G401 (cell line): ENCODE results near the gene KISS1R. TPM values are rescaled to one million over a fixed set of nuclear protein-coding genes. Genes with fewer than 3 reads are reported as not detected.
"Not testable (repeated sequence)": the region's sequence is repeated elsewhere in the genome, so short reads cannot be mapped to it uniquely, and the experiment has no call there.

Experiments used
- DNase-seq: peaks from one replicate; pipeline ENCODE4 v3.0.0-alpha.2; 2015; ENCODE audit warnings: low spot score
- in situ Hi-C: cut with HindIII; loops from 2 replicates; pipeline ENCODE4 v1.10.0; 2016; ENCODE audit warnings: low sequenced_read_pairs, mixed read lengths
- total RNA-seq: library from RNA; depleted of rRNA; stranded (reverse); fragments of >200 nt; shearing (Covaris generic); gene quantifications from 2 replicates; pipeline ENCODE4 v1.2.3, GENCODE V29; 2014

Gene KISS1R
- total RNA-seq, 1 experiment from 2014 or later = 1.8 TPM

DNA sequence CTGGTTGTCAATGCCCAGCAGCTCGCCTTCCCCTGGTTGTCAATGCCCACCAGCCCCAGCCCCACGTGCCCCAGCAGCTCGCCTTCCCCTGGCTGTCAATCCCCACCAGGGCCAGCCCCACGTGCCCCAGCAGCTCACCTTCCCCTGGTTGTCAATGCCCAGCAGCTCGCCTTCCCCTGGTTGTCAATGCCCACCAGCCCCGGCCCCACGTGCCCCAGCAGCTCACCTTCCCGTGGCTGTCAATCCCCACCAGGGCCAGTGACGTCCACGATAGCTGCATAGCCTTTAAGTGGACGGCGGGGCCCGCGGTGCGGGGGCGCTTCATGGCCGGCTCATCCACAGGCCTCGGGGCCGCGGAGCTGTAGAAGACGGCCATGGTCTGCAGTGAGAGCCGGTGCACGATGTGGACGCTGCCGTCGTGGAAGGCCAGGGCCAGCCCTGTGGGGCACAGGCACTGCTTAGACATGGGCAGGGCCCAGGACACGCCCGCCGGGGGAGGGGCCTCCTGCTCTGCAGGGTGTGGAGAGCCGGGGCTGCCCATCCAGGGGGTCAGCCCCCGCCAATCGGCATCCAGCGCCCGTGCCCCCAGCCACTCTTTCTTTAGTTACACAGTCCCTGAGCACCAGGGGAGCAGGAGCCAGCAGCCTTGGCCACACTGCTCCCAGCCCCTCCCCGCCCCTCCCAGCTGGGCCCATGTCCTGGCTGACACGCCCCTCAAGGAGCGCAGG, 37.3 kb upstream of the KISS1R start:
- no peak for DNase-seq
- in situ Hi-C loops = no loop called here

DNA sequence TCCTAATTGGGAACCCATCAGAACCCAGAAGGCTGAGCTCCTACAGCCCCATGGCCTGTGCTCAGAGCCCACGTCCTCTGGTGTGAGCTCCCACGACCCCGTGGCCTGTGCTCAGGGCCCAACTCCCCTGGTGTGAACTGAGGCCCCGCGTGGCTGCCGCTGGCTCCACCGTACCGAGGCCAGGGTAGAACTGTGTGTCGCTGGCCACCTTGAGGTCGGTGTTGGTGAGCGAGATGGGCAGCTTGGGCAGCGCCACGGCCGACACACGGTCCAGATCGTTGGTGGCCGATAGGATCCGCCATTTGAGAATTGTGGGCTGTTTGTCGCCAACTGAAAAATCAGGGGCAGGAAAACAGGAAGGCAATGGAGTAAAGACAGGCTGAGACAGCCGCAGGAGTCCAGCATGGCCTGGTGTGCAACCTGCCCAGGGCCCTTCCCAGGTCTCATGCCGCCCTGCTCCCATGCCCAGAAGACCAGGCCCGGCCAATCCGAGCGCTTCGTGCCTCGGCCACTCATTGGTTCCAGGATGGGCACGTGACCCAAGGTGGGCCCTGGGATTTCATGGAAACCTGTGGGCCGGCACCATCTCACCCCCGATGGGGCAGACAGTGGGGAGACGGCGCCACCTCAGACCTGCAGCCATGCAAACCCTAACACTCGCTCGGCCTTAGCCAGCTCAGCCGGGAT, 35.6 kb upstream of the KISS1R start:
- DNase-seq = no peak
- in situ Hi-C loops = no loop called here

DNA sequence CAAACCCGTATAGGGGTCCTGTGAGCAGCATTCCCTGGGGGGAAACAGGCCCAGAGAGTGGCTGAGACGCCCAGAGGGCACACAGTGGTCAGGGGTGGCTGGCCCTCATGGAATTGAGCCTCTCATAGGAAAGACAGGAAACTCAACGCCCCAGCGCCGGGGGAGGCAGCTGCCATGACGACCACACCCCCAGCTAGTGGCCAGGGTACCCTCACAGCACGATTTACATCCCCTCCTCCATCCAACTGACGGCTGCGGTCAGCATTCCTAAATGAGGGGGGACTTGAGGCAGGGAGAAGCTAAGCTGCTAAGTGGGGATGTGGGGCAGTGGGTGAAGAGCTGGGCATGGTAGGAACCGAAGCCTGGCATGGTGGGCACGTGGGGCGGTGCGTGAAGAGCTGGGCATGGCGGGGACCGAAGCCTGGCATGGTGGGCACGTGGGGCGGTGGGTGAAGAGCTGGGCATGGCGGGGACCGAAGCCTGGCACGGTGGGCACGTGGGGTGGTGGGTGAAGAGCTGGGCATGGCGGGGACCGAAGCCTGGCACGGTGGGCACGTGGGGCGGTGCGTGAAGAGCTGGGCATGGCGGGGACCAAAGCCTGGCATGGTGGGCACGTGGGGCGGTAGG, 34.1 kb upstream of the KISS1R start:
- in situ Hi-C loops = no loop called here
- DNase-seq = no peak

DNA sequence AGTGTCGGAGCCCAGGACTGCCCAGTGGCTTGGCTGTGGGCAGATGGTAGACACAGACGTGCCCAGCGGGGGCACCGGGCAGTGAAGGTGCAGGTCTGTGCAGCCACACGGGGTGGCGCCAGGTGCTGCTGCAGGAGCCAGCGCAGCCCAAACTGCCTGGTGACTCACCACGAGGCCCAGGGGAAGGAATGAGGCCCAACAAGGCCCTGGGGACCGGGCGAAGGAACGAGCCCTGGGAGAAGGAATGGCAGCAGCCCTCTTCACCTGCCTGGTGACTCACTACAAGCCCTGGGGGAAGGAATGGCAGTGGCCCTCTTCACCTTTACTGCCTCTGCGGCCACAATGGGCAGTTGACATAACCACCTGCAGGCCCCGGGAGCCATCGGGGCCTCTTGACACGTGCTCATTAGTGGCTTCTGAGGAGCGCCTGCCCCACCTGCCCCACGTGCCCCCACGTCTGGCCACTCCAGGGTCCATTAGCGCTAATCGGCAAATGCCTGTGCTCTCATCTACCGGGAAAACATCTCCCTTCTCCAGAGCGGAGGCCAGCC, 33.4 kb upstream of the KISS1R start:
- peak; percentile 71 for DNase-seq

DNA sequence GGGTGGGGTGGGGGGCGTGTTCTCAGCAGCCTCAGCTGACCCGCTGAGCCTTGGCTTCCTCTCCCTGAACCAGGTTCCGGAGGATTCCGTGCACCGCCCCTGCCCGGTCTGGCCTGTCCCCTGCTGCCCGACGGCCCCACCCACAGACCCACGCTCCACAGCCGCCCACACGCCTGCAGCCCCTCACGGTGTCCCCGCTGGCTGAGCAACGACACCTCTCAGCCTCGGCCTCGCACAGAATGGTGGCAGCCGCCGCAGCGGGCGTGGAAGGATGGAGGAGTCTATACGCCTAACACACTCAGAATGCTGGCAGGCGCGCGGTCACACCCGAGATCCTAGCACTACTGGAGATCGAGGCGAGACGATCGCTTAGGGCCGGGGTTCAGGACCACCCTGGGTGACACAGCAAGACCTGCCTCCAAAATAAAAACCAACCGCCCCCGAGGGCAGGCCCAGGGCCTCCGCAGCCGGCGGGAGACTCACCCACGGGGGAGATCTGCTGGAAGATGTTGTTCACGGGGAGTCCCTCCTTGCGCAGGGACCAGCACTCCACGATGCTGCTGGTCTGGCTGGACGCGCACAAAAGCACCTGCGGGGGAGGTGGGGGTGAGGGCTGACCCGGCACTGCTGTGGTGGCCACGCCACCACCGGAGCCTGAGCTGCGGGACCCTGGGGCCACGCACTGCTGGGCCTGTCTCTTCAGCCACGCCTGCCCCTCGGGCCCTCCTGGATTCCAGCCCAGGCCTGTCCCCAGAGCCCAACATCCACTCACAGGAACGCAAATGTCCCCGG, 32.5 kb upstream of the KISS1R start:
- in situ Hi-C loops = no loop called here
- no peak for DNase-seq

More for the DNA sequence above, 33.4 kb upstream of the KISS1R start:
- in situ Hi-C loops = no loop called here

DNA sequence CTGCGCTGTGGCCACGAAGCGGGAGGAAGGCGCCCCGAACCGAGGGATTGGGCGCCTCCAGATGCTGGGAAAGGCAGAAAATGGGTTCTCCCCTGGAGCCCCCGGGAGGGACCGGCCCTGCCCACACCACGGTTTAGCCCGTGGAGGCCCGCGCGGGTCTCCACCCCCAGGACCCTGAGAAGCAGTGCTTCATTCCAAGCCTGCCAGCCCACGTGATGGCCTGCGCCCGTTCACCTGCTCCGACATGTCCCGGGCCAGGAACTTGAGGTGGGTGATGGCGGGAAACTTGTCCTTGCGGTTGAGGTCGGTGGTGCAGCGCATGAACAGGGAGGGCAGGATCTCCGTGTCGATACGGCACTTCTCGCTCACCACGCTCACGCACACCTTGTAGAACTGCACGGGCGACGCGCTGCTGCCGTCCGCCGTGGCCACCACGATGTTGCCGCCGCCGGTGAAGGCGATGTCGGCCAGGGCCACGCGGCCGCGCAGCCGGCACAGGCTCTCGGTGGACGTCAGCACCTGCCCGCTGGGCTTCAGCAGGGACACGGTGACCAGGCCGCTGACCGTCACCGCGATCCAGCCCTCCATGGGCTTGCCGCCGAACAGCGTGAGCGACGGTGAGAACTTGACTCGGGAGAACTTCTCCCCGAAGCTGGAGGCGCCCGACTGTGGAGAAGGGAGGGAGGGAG, 31.5 kb upstream of the KISS1R start:
- in situ Hi-C loops = no loop called here
- DNase-seq = no peak

DNA sequence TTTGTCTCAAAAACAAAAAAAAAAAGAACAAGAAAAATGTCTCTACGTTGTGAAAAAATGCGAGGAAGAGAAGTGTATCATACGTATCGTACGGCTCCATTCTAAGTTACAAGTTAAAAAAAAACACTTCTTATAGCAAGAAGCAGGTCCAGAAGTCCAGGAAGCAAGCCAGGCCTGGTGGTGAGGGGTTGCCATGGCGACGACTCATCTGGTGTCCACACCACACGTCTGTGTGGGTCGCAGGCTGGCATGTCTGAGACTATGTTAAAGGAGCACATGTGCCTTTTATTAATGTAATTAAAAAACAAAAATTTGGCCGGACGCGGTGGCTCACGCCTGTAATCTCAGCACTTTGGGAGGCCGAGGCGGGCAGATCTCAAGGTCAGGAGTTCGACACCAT, 30.1 kb upstream of the KISS1R start:
- DNase-seq = peak; percentile 40
- in situ Hi-C loops = no loop called here

DNA sequence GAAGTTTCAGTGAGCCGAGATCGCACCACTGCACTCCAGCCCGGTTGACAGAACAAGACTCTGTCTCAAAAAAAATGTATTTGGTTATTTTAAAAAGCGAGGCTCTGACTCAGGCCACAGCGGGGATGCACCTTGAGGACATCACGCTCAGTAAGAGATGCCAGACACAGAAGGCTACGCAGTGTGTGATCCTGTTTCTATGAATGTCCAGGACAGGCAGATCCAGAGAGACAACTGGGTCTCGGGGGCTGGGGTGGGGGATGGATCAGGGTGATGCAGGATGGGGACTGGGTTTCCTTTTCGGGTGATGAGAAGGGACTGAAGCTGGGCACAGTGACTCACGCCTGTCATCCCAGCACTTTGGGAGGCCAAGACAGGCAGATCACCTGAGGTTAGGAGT, 29.5 kb upstream of the KISS1R start:
- DNase-seq = peak; percentile 34
- in situ Hi-C loops = no loop called here

DNA sequence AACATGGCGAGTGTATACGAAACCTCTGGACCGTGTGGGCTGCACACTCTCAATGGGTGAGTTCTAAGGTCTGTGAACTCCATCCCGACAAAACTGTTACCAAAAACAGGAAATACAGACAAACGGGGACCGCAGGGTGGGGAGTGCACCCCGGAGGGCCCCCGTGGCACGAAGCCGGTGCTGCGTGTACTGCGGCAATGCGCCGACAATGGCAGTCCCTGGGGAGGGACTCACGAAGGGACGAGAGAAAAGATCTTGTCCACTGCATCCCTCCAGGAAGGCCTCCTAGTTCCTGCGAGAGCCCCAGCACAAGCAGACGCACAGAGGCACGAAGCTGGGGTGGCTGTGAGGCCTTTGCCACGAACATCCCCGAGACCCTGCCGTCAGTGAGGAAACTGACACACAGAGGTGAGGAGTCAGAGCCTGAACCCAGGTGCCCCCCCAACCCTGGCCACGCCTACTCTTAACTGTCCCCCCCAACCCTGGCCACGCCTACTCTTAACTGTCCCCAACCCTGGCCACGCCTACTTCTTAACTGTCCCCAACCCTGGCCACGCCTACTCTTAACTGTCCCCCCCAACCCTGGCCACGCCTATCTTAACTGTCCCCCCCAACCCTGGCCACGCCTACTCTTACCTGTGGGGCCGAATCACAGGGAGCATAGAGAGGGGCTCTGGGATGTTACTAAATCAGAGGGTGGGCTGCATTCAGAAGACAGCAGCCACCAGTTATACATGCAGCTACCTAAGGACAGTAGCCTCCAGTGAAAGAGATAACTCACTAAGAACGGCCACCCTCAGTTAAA, 28.4 kb upstream of the KISS1R start:
- in situ Hi-C loops = no loop called here
- no peak for DNase-seq

DNA sequence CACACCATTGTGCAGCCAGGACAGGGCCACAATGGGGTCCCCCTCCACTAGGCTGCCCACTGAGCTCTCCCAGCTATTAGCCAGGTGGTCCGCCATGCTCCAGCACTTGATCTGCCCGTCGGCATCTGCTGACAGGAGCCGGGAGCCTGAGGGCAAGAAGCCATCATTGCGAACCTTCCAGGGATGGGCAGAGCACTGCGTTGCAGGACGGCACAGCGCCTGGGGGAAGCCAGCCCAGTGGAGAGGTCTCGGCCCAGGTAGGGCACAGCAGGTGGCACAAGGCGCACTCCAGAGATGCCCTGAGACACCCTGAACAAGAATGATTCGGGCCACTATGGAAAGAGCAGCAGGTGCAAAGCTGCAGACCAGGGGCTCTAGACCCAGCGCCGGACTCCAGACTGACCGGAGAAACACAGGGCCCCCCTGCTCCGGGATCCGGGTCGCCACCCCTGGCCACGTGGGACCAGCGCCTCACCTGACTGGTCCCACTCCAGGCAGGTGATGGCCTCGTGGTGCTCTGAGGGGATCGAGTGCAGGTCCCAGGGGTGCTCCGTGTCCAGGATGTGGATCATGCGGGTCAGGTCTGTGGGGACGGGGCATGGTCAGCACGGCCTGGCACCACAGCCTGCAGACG, 27.4 kb upstream of the KISS1R start:
- in situ Hi-C loops = no loop called here
- DNase-seq = no peak

DNA sequence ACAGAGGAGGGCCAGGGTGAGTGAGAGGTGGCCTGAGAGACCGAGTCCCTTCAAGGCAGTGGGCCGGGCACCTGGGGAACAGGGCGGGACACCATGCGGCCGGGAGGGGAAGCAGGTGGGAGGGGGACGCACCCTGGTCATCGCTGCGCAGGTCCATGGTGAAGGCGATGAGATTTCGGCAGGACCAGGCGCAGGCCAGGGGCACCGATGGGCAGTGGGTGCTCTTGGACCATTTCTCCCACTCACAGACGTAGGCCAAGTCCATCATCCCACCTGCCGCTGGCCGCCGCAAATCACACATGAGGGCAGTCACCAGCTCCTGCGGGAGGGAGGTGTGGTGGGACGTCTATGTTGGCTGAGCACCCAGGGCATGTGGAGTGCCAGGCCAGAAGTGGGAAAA, 26.3 kb upstream of the KISS1R start:
- DNase-seq = no peak
- in situ Hi-C loops = no loop called here

DNA sequence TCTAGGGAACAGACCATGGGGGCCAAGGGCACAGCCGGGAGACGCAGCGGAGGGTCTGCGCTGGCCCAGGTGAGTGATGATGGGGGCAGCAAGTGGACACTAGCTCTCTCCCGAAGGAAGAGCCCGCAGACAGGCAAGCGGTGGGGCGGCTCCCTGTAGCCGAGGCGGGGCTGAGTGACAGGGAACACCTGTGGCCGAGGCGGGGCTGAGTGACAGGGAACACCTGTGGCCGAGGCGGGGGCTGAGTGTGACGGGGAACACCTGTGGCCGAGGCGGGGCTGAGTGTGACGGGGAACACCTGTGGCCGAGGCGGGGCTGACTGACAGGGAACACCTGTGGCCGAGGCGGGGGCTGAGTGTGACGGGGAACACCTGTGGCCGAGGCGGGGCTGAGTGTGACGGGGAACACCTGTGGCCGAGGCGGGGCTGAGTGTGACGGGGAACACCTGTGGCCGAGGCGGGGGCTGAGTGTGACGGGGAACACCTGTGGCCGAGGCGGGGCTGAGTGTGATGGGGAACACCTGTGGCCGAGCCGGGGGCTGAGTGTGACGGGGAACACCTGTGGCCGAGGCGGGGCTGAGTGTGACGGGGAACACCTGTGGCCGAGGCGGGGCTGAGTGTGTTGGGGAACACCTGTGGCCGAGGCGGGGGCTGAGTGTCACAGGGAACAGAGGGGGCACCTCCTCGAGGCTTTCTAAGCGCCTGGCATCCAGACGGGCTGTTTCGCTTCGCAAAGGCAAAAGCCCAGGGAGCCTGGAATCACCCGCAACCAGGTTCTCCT, 25.5 kb upstream of the KISS1R start:
- DNase-seq, in situ Hi-C loops: not testable (repeated sequence)

DNA sequence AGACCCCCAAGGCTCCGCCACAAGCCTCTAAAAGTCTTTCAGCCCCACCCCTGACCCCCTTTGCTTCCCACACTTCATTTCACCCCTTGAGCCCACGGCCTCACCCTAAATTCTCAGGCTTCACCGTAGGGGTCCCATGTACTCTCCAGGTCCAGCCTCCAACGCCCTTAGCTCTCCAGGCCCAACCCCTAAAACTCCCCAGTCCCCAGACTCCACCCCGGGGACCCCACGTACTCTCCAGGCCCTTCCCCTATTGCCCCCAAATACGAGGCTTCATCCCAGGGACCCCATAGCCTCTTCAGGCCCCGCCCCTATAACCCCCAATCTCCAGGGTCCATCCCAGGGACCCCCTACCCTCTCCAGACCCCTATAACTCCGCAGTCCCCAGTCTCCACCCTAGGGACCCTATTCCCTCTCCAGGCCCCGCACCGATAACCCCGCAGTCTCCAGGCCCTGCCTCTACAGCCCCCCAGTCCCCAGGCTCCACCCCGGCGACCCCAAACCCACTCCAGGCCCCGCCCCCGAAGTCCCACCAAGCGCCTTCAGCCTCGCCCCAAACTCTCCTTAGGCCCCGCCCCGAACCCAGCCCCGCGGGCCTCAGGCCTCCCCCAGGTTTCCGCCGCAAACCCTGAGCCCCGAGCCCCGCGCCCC, 24.8 kb upstream of the KISS1R start:
- in situ Hi-C loops = no loop called here
- DNase-seq = no peak

DNA sequence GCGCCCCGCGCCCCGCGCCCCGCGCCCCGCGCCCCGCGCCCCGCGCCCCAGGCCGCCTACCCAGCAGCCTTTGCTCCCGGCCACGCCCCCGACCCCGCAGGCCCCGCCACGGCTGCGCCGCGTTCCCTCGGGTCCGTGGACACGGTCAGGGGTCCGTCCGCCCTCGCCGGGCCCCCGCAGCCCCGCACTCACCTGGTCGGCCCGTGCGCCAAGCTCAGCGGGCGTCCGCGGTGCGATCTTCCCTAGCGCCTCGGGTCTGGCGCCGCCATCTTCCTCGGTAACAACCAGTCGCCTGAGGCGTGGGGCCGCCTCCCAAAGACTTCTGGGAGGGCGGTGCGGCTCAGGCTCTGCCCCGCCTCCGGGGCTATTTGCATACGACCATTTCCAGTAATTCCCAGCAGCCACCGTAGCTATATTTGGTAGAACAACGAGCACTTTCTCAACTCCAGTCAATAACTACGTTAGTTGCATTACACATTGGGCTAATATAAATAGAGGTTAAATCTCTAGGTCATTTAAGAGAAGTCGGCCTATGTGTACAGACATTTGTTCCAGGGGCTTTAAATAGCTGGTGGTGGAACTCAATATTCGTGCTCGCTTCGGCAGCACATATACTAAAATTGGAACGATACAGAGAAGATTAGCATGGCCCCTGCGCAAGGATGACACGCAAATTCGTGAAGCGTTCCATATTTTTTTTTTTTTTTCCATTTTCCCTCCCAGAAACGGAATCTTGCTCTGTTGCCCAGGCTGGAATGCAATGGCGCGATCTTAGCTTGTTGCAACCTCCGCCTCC, 24.0 kb upstream of the KISS1R start, which contains the start of the genes MED16 and RNU6-9:
MED16 (minus strand) TSS at position 294 of the 796 bp plus-strand sequence. CDS start 2,056 bp downstream, outside the sequence.
RNU6-9 (plus strand) TSS at position 591 of the 796 bp plus-strand sequence.
- DNase-seq = peak; percentile 97
- in situ Hi-C loops = no loop called here

DNA sequence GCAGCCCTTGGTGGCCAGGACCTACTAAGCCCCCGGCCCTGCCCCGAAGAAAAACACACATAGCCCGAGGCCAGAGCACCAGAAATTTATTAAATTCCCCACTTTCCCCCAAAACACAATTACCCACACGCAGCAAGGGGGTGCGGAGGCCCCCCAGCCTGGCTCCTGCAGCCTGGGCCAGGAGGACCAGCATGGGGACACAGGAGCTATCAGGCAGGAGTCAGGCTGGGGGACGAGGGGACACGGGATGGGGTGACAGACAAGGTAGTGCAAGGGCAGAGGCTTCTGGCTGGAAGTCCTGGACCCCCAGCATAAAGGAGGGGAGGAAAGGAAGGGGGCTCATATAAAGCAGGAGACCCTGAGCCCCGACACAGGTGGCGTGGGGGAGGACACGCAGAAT, 20.7 kb upstream of the KISS1R start:
- DNase-seq = no peak
- in situ Hi-C loops = no loop called here
